Right lobe of liver (tissue), 4 donors: ENCODE data around the gene TWIST2.

Source experiments
- CTCF ChIP-seq, 4 donors: fragments of 200-600 bp in 3 of 4; fragments of 450-650 bp in 1 of 4; IDR thresholded peaks; one replicate each; pipeline versions ENCODE4 v1.5.1 to v1.8.0; 2016 to 2022; ENCODE audit warnings: antibody characterized with exemption in 4 of 4, mild to moderate bottlenecking in 2 of 4
- POLR2A ChIP-seq: fragments of 450-650 bp; IDR thresholded peaks from one replicate; pipeline ENCODE4 v1.6.1; 2017; ENCODE audit warnings: antibody characterized with exemption, mild to moderate bottlenecking
- donor health status: DM: no; HTN: no; CAD: no.
- donor health status: DM: no; HTN: no; CAD: no.
- donor health status: DM: no; HTN: yes; CAD: no.

GRCh38 chr2:238872026-238872425 lies 24.1 kb downstream of the TWIST2 start:
- TF ChIP-seq CTCF (IDR thresholded peaks at IDR 0.05) = no peak
- no peak for TF ChIP-seq POLR2A
